Measurements from ENCODE around the gene SMS. TPM values are rescaled to one million over a fixed set of nuclear protein-coding genes. Genes with fewer than 3 reads are reported as not detected.

Gene SMS
- total and polyA plus RNA-seq, 10 donors = 30.6 to 56.7 (median 42.8) TPM

GRCh38 chrX:21926527-21927278, 13.8 kb upstream of the SMS start:
- H3K4me3 ChIP-seq = no peak overlapping the region
- H3K36me3 ChIP-seq = no peaks in the 10 kb centered on the region
- 54 to 78% (median 64%) methylated on average over 6 of the region's 6 CpGs for WGBS, 5 donors
- intact Hi-C loops (cut with DNase I; ENCODE audit: low total_unique reads) = no loop called here
- TF ChIP-seq CTCF (IDR thresholded peaks at IDR 0.05 in 8 of 11, conservative IDR thresholded peaks at IDR 0.05 in 3 of 11) = no peak
- peaks cover 0 to 3% (median 0%) of the 10 kb centered on the region in 6 donors for H3K4me1 ChIP-seq
- no peak for DNase-seq
- no peaks in the 10 kb centered on the region for H3K27me3 ChIP-seq (replicated peaks in 1 of 7)
- H3K27ac ChIP-seq = peak overlapping the region in 3 of 8 donors; percentile 28 to 56 (median 38)
- H3K9me3 ChIP-seq = no peaks in the 10 kb centered on the region

- no peaks in the 10 kb centered on the region for H3K36me3 ChIP-seq
- no peaks in the 10 kb centered on the region for H3K9me3 ChIP-seq
- H3K4me1 ChIP-seq = peaks cover 0 to 3% (median 0%) of the 10 kb centered on the region in 6 donors
- 52 to 76% (median 68%) methylated on average over 4 of the region's 4 CpGs for WGBS, 5 donors
- DNase-seq = no peak
- H3K27ac ChIP-seq = no peak overlapping the region
- intact Hi-C loops (cut with DNase I; ENCODE audit: low total_unique reads) = no loop called here
- no peaks in the 10 kb centered on the region for H3K27me3 ChIP-seq (replicated peaks in 1 of 7)
- H3K4me3 ChIP-seq = no peak overlapping the region
- TF ChIP-seq POLR2A (IDR thresholded peaks at IDR 0.05) (no peak), POLR2AphosphoS5 (IDR thresholded peaks at IDR 0.05) (no peak), CTCF (IDR thresholded peaks at IDR 0.05 in 8 of 11, conservative IDR thresholded peaks at IDR 0.05 in 3 of 11) (no peak)
Observed at GRCh38 chrX:21929209-21929608, 11.3 kb upstream of the SMS start.

GRCh38 chrX:21930986-21931385, 9.5 kb upstream of the SMS start:
- no peak for DNase-seq
- intact Hi-C loops (cut with DNase I; ENCODE audit: low total_unique reads) = no loop called here

More at GRCh38 chrX:21930986-21931385, 9.5 kb upstream of the SMS start:
- Histone ChIP-seq H3K4me1 (peaks cover 0 to 3% (median 0%) of the 10 kb centered on the region in 6 donors), H3K27me3 (replicated peaks in 1 of 7) (no peaks in the 10 kb centered on the region), H3K27ac (no peak overlapping the region), H3K9me3 (no peaks in the 10 kb centered on the region), H3K4me3 (no peak overlapping the region), H3K36me3 (no peaks in the 10 kb centered on the region)
- TF ChIP-seq POLR2AphosphoS5 (IDR thresholded peaks at IDR 0.05) (no peak), POLR2A (IDR thresholded peaks at IDR 0.05) (no peak), CTCF (IDR thresholded peaks at IDR 0.05 in 8 of 11, conservative IDR thresholded peaks at IDR 0.05 in 3 of 11) (no peak)
- 92 to 100% (median 94%) methylated on average over 1 of the region's 1 CpG for WGBS, 5 donors

All from spleen (tissue), 11 donors.